GM18505 (cell line): ENCODE results near the gene CNDP2.

Source experiments
- ATAC-seq: cut with Tn5 transposase; IDR thresholded peaks from one replicate; pipeline ENCODE4 v1.9.1; 2021; ENCODE audit not compliant: unreplicated experiment
- POLR2A ChIP-seq: IDR thresholded peaks from 4 replicates; pipeline ENCODE4 v1.6.1; 2011; ENCODE audit warnings: borderline replicate concordance; ENCODE audit not compliant: insufficient read depth, insufficient read length; ENCODE audit errors: extremely low read depth

CNDP2 gene

DNA sequence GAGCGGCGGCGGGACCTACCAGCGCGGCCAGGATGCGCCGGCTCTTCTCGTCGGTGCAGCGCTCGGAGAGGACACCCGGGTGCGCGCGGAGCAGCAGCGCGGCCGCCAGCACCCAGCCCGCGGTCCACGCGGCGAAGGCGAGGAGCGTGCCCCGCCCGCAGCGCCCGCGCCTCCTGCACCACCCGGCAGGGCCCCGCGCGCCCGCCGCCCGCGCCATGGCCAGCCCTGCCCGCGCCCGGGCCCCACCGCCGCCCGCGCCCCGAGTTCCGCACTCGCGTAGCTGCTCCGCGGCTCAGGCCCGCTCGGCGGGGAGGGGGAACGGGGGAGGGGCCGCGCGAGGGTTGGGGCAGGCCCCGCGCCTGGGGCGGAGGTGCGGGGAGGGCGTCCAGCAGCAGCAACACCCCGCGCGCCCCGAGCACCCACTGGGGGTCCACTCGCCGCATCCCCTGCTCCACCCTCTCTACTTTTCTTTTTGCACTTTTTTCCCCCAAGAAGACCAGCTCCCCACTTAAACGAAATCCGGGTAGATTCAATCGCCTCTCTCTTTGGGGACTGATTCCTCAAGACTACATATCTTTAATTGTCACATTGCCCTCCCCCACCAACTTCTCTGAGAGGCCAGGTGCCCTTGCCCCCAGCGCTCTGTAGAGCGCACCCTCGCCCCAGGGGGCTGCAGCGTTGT lies 39.0 kb upstream of the CNDP2 start, which contains the start of gene DIPK1C:
Gene DIPK1C (minus strand): TSS at position 266 of the 682 bp plus-strand sequence. CDS start 49 bp downstream, at position 217.
- TF ChIP-seq POLR2A, result no peak
- no peak for ATAC-seq

DNA sequence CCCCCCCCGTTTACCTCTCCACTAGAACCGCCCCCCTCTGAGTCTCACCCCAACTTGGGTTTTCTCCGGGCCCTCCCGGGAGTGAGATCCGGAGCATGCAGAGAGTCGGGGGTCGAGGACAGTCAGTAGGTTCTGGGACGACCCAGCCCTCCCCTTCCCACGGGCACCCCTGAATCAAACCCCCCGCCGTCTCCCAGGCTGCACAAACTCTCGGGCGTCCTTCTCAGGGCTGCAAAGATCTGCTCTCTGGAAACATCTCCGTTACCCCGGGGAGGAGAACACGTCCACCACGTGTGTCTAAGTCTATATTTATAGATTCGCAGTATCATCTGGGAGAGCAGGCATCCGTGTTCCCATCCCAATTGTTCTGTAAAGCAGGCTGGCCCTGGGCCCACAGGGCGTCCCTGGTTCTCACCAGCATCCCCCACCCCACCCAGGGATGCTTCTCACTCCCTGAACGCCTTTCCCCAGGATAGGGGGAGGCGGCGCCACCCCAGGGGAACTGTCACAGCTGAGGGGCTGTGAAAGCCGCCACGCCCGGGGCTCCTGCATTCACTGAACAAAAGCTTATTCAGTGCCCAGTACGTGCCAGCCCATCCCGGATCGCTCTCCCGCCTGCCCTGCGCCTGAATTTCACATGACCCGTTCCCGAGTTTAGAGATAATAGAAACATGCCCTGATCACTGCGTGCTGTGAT lies 38.3 kb upstream of the CNDP2 start:
- no peak for ATAC-seq
- no peak for TF ChIP-seq POLR2A

DNA sequence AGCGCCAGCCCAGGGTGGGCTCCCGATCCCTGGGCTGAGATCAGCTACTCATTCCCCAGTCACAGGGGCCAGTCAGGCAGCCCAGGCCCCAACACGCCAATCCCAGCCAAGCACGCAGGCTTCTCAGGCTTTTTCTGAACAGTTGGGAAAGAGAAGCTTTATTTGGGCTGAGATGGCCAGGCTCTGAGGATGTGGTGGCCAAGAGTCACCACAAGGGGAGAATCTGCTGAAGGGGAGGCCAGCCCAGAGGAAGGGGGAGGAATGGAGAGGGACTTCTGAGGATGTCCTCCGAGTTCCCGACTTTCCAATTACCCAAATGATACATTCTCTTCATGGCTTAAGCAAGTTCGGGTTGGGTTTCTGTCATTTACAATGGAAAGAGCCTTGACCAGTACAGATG lies 36.3 kb upstream of the CNDP2 start:
- no peak for ATAC-seq

DNA sequence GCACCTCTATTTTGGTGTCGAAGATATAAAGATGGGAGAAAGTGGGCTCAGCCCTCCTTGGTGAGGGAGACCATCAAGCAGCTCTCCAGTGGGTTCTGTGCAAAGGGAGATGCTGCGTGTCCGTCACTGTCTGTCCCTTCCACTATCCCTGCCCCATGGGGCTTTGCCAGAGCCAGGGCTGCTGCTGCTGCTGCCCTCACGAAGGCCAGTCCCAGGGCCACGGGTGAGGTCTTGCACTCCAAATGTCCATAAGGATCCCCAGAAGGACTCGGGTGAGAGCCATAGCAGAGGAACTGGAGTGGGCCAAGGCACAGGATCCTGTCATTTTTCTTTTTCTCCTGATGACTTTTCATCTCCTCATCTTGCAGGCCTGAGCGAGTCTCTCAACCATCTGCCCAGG lies 35.3 kb upstream of the CNDP2 start:
- no peak for TF ChIP-seq POLR2A
- ATAC-seq, result no peak

More for the DNA sequence above, 36.3 kb upstream of the CNDP2 start:
- no peak for TF ChIP-seq POLR2A

DNA sequence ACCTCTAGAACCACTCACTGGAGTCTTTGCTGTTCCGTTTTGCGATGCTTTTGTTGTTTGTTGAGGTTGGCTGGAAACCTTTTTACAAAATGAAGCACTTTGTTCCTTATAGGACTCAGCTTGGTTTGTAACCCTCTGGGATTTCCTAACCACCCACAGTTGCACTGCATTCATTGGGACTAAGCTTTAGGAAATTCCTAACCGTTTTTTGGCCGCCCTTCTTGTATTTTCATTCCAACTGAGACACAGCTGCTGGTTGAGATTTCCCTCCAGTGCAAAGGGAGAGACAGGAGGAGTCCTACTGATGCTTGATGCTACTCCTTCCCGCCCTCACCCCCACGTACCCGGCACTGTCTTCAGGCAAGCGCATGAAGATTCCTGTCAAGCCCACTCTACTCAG lies 32.9 kb upstream of the CNDP2 start:
- ATAC-seq, result no peak
- TF ChIP-seq POLR2A, result no peak

DNA sequence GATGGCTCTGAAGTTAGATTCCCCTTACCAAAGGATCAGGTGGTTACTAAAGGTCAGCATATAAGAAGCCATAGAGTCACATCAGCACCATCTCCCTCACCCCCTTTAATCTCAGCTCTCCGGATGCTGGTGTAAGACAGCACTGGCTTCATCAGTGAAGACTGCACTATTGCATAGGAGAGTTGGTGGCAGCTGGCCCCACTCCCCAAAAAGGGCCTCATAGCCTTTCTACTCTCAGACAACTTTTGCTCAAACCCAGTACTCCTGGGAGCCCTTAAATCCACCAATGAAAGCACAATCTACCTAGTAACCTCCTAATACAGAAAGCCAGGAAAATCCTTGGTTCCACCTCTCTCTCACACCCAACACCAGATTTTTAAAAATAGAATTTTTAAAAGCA lies 32.2 kb upstream of the CNDP2 start:
- ATAC-seq, result no peak
- TF ChIP-seq POLR2A, result no peak

DNA sequence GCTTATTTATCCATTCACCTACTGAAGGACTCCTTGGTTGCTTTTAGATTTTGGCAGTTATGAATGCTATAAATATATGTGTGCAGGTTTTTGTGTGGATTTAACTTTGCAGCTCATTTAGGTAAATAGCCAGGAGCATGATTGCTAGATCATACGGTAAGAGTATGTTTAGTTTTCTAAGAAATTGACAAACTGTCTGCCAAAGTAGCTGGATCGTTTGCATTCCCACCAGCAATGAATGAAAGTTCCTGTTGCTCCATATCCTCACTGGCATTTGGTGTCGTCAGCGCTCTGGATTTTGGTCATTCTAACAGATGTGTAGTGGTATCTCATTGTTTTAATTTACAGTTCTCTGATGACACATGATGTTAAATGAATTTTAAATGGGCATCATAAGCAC lies 30.4 kb upstream of the CNDP2 start:
- no peak for TF ChIP-seq POLR2A
- ATAC-seq, result no peak

DNA sequence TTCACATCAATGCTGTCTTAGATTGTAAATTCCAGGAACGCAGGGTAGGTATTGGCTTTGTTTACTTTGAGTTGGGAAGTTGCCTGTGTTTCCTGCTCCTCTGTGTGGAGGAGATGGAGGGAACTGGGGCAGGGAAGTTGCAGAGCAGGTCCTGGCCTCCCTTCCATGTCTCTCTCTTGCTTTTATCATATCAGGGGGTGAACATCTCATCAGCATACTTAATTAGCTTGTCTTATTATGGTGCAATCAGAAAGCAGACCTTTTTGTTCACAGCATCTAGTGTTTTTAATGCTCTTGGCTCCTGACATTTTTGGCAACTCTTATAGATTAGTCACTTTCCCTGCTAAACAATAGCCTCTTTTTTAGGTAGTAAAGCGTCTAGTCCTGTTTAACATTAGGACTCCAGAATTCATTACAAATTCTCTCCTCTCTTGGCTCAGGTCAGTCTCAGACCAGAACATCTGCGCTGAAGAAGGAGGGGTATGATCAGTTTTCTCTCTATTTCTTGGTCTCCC lies 27.6 kb upstream of the CNDP2 start:
- no peak for TF ChIP-seq POLR2A
- no peak for ATAC-seq

DNA sequence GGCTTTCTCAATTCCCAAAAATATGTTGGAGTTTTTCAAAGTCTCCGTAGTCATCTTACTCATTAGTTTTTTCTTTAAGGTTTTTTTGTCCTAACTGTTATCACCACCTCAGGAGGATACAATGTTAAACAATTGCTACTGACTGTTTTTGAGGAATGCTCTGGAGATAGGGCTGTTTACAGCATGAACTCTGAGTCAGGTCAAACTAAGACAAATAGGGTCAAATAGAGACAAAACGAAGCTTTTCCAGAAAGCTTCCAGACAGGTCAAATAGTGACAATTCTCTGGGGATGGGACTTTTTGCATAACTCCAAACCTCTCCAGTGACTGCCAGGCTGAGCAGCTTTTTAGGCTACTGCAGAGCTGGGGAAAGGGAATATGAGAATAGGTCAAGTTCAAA lies 23.9 kb upstream of the CNDP2 start:
- ATAC-seq, result no peak
- no peak for TF ChIP-seq POLR2A

DNA sequence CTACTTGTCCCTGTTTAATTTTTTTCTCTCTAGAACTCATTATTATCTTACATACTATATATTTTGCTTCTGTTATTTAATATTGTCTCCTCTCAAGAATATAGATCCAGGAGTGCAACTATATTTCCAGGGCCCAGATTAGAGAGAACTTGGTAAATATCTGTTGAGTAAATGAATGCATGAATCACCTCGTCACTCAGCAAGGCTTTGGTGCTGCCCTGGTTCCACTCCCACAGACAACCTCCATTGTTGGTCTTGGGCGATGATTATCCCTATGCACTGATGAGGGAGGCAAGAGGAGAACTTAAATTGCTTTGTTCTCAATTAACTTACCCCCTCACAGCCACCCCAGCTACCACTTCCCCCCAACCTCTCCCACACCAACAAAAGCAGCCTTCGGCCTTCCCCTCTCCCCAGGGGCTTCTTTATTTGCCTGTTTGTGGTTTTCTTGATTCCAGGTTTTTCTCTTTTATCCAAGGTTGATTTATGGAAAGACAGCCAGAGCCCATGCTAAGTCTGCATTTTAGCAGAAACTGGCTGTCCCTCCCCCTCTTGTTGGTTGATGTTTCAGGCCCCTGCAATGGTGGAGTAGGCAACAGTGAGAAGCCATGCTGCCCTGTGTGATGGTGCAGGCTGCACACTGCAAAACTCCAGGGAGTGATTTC lies 22.1 kb upstream of the CNDP2 start:
- ATAC-seq, result no peak
- no peak for TF ChIP-seq POLR2A

DNA sequence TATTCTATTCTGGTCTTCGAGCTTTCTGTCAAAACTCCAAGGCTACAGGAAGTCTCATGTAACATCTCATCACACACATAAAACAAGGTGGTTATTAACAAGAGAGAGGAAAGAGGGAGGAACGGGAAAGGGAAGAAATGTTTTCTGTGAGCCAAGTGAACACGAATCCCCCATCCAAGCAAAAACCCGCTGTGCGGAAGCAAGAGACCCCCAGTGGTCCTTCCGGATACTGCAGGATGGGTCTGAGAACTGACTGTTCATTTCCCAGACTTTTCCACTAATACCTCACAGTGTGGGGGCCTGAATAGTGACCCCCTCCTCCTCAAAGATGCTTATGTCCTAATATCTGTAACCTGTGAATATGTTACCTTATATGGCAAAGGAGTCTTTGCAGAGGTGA lies 20.0 kb upstream of the CNDP2 start:
- TF ChIP-seq POLR2A, result no peak
- ATAC-seq, result no peak

DNA sequence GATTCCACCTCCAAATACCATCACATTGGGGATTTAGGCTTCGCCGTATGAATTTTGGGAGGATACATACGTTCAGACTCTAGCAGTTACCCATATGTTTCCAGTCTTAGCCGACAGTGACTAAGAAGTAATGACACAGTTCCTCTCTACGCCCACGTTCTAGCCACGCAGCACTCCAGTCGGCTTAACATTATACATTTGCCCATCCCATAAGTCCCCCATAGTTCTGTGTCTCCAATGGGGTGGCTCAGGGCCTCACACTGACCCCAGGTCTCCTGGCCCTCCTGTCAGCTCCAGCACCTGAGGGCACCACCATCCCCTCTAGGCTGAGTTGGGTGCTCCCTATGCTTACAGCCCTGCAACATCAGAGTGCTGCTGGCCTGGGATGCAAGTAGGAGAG lies 18.4 kb upstream of the CNDP2 start:
- no peak for ATAC-seq
- no peak for TF ChIP-seq POLR2A

DNA sequence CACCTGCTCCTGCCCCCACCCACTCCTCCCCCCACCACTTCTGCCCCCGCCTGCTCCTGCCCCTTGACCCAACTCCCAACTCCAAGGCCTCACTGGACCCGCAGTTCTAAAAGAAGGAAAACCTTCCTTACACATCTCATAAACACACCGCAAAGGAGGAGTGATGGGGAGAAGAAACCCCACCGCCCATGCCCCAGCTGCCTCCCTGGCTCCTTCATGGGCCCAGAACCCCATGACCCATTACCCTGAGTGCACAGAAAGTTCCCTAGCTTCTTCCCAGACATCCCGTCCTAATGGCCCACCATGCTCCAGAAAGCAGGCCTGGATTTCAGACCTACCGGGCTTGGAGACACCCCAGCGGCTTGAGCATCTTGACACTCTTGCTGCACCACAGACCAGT lies 17.8 kb upstream of the CNDP2 start:
- no peak for ATAC-seq
- no peak for TF ChIP-seq POLR2A

DNA sequence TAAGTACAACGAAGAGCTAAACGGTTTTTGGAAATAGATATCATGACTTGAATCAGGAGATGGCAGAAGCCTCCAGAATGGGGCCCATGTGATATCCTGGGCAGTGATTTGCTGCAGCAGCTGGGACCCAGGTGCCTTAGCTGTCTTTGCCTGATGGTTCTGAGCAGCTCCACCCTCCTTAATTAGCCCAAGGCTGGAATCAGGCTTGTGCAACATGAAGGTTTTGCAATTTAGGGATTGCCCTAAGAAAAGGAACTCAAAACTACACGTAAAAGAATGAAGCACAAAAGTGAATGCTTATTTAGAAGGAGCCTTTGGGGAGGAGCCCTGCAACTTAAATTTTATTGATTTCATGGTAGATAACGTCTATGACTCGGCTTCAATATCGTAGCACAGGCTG lies 17.3 kb upstream of the CNDP2 start:
- no peak for TF ChIP-seq POLR2A
- no peak for ATAC-seq
